ENCODE data around the gene SLC35F6. TPM values are rescaled to one million over a fixed set of nuclear protein-coding genes. Genes with fewer than 3 reads are reported as not detected.
A peak's percentile ranks its signal among the peaks of the same experiment; 100 is the strongest.

SLC35F6 gene
- total RNA-seq, 1 experiment from 2014 or later, result 10.3 TPM

DNA sequence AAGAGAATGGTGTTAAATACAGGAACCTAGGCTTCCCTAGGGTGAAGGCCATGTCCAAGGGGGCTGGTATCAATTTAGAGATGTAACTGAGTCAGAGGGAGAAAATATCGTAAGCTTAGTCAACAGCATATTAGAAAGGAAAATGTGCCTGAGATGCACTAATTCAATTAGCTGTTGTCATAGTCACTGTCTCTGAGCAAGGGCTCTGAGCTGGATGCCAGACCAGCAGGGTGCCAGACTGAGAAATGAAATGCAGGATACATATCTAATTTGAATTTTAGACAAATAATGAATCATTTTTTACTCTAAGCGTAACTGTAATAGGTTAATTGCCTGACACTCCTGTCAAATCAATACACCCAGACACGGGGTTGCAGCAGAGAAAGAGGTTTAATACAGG, 11.4 kb upstream of the SLC35F6 start:
- TF ChIP-seq ZNF121 (CRISPR knock-in tag; IDR thresholded peaks at IDR 0.05) (no peak), OVOL2 (CRISPR knock-in tag; IDR thresholded peaks at IDR 0.05; ENCODE audit: borderline replicate concordance) (no peak), RELA (CRISPR knock-in tag; IDR thresholded peaks at IDR 0.05; ENCODE audit: borderline replicate concordance) (no peak), ZNF423 (CRISPR knock-in tag; IDR thresholded peaks at IDR 0.05) (no peak), ZNF416 (CRISPR knock-in tag; IDR thresholded peaks at IDR 0.05) (no peak), MYBL2 (CRISPR knock-in tag; IDR thresholded peaks at IDR 0.05) (no peak), EMX1 (CRISPR knock-in tag; IDR thresholded peaks at IDR 0.05) (no peak), IRF2 (CRISPR knock-in tag; IDR thresholded peaks at IDR 0.05; ENCODE audit: borderline replicate concordance, low read depth) (no peak), SMAD3 (CRISPR knock-in tag; IDR thresholded peaks at IDR 0.05; ENCODE audit: borderline replicate concordance) (no peak), NFATC4 (CRISPR knock-in tag; IDR thresholded peaks at IDR 0.05) (no peak)
- TF ChIP-seq, protein P1, sequence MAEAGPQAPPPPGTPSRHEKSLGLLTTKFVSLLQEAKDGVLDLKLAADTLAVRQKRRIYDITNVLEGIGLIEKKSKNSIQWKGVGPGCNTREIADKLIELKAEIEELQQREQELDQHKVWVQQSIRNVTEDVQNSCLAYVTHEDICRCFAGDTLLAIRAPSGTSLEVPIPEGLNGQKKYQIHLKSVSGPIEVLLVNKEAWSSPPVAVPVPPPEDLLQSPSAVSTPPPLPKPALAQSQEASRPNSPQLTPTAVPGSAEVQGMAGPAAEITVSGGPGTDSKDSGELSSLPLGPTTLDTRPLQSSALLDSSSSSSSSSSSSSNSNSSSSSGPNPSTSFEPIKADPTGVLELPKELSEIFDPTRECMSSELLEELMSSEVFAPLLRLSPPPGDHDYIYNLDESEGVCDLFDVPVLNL (CRISPR knock-in tag; IDR thresholded peaks at IDR 0.05; ENCODE audit: borderline replicate concordance, low read depth), result no peak
- TF ChIP-seq, protein P2, sequence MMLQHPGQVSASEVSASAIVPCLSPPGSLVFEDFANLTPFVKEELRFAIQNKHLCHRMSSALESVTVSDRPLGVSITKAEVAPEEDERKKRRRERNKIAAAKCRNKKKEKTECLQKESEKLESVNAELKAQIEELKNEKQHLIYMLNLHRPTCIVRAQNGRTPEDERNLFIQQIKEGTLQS (CRISPR knock-in tag; conservative IDR thresholded peaks at IDR 0.05), result no peak
- TF ChIP-seq, protein P3, sequence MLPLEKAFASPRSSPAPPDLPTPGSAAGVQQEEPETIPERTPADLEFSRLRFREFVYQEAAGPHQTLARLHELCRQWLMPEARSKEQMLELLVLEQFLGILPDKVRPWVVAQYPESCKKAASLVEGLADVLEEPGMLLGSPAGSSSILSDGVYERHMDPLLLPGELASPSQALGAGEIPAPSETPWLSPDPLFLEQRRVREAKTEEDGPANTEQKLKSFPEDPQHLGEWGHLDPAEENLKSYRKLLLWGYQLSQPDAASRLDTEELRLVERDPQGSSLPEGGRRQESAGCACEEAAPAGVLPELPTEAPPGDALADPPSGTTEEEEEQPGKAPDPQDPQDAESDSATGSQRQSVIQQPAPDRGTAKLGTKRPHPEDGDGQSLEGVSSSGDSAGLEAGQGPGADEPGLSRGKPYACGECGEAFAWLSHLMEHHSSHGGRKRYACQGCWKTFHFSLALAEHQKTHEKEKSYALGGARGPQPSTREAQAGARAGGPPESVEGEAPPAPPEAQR (CRISPR knock-in tag; IDR thresholded peaks at IDR 0.05), result no peak
- no peak overlapping the region for H3K27ac Mint-ChIP-seq
- H3K9me3 Mint-ChIP-seq, result peaks cover 6% of the 10 kb centered on the region
- H3K4me3 Mint-ChIP-seq, result no peak overlapping the region
- CTCF ChIA-PET, result interaction anchor here (0.5 kb wide), 1 partner anchor 1475 kb away, joined by 5 read pairs; no protein-coding TSS in a partner anchor
- peaks cover 53% of the 10 kb centered on the region for H3K4me1 Mint-ChIP-seq
- peaks cover 80% of the 10 kb centered on the region for H3K27me3 Mint-ChIP-seq (ENCODE audit: low read depth)
- POLR2A ChIA-PET, result no interaction called here
- ATAC-seq (no peak), DNase-seq (ENCODE audit: low spot score) (no peak)
- peaks cover 10% of the 10 kb centered on the region for H3K36me3 Mint-ChIP-seq

DNA sequence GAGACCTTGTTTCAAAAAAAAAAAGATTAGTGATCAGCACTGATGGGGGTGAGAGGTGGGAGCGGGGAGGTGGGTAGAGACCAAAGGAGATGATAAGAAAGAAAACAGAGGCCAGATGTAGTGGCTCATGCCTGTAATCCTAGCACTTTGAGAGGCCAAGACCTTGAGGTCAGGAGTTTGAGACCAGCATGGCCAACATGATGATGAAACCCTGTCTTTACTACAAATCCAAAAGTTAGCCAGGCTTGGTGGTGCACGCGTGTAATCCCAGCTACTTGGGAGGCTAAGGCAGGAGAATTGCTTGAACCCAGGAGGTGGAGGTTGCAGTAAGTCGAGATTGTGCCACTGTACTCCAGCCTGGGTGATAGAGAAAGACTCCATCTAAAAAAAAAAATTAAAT, 9.5 kb upstream of the SLC35F6 start:
- Mint-ChIP-seq H3K4me1 (peaks cover 60% of the 10 kb centered on the region), H3K4me3 (no peak overlapping the region), H3K9me3 (peaks cover 6% of the 10 kb centered on the region), H3K27ac (no peak overlapping the region), H3K27me3 (ENCODE audit: low read depth) (peaks cover 61% of the 10 kb centered on the region), H3K36me3 (peaks cover 10% of the 10 kb centered on the region)
- no peak for ATAC-seq
- DNase-seq (ENCODE audit: low spot score), result no peak
- CTCF ChIA-PET, result interaction anchor here (1.3 to 1.4 kb wide), 2 partner anchors 31 to 168 kb away, joined by 3 read pairs; partner anchors contain the start of gene CENPA
- POLR2A ChIA-PET, result no interaction called here
- TF ChIP-seq ETV6 (CRISPR knock-in tag; IDR thresholded peaks at IDR 0.05), result no peak
- no peak for TF ChIP-seq ZNF219 (CRISPR knock-in tag; IDR thresholded peaks at IDR 0.05; ENCODE audit: borderline replicate concordance)
- TF ChIP-seq RELA (CRISPR knock-in tag; IDR thresholded peaks at IDR 0.05; ENCODE audit: borderline replicate concordance), result no peak
- no peak for TF ChIP-seq CREM (CRISPR knock-in tag; IDR thresholded peaks at IDR 0.05)
- TF ChIP-seq ZNF396 (CRISPR knock-in tag; IDR thresholded peaks at IDR 0.05; ENCODE audit: borderline replicate concordance), result no peak

DNA sequence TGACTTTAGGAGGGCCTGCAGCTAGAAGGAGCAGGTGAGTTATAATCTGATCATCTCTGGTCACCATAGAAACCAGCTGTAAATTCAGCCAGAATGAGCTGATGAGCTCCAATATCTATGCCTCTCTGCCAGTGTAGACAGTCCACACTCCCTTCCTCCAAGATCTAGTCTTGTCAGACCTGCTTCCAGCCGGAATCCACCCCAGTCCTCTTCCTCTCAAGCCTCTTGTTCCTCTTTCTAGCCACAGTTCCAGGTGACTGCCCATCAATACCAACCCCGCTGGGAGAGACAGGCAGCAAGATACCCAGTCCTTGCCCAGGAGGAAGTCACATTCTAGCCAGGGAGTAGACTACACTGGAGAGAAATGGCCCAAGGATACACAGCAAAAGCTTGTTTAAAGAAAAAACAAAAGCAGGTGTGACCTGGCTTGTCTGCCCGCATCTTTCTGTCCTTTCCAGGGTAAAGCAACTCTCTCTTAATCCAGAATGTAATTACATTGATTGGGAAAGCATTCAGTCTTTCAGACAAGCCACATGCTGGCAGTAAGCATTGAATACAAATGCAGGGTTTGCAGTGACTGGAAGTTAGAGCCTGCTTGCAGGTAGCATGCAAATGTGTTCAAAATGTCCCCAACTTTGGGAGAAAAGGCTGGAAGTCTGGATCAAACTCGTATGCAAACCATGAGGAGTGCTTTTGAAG, 9.0 kb upstream of the SLC35F6 start:
- H3K4me1 Mint-ChIP-seq, result peaks cover 54% of the 10 kb centered on the region
- CTCF ChIA-PET, result interaction anchor here (1.3 to 1.4 kb wide), 2 partner anchors 30 to 168 kb away, joined by 3 read pairs; partner anchors contain the start of gene CENPA
- no peak overlapping the region for H3K27ac Mint-ChIP-seq
- TF ChIP-seq RORB (CRISPR knock-in tag; IDR thresholded peaks at IDR 0.05), result no peak
- TF ChIP-seq, protein P4, sequence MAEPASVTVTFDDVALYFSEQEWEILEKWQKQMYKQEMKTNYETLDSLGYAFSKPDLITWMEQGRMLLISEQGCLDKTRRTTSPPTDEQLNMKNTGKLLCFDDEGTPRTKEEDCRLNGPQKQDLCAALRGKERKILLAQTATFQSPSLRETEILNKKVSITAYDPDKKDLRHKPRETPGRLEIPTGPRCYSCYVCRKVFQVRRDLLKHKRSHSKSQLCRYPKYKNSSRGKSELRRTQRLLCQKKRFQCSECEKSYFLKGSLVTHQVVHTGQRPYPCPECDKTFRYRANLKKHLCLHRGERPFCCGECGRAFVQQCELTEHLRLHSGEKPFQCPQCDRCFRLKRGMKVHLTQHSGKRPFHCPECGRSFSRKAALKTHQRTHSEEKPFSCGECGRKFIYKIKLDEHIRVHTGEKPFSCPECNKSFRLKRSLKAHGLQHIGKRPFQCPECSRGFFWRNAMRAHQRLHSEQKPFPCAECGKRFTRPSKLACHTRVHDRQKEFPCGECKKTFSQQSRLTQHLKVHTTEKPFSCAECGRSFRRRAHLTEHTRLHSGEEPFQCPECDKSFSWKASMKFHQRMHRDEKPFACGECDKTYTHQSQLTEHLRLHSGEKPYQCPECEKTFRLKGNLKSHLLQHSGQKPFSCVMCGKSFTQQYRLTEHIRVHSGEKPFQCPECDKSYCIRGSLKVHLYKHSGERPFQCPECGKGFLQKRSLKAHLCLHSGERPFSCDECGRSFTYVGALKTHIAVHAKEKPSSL (CRISPR knock-in tag; conservative IDR thresholded peaks at IDR 0.05), result no peak
- TF ChIP-seq MYBL2 (CRISPR knock-in tag; IDR thresholded peaks at IDR 0.05), result no peak
- no peak for TF ChIP-seq ELF4 (CRISPR knock-in tag; IDR thresholded peaks at IDR 0.05; ENCODE audit: low read depth)
- TF ChIP-seq SMAD4 (CRISPR knock-in tag; IDR thresholded peaks at IDR 0.05), result no peak
- no peak for TF ChIP-seq SOX15 (CRISPR knock-in tag; IDR thresholded peaks at IDR 0.05)
- no peak for TF ChIP-seq ZNF138 (CRISPR knock-in tag; conservative IDR thresholded peaks at IDR 0.05)
- no peak for TF ChIP-seq KAT7 (CRISPR knock-in tag; IDR thresholded peaks at IDR 0.05; ENCODE audit: borderline replicate concordance)
- no peak for TF ChIP-seq ZNF423 (CRISPR knock-in tag; IDR thresholded peaks at IDR 0.05)
- TF ChIP-seq OVOL2 (CRISPR knock-in tag; IDR thresholded peaks at IDR 0.05; ENCODE audit: borderline replicate concordance), result no peak
- TF ChIP-seq, protein P5, sequence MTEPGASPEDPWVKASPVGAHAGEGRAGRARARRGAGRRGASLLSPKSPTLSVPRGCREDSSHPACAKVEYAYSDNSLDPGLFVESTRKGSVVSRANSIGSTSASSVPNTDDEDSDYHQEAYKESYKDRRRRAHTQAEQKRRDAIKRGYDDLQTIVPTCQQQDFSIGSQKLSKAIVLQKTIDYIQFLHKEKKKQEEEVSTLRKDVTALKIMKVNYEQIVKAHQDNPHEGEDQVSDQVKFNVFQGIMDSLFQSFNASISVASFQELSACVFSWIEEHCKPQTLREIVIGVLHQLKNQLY (CRISPR knock-in tag; IDR thresholded peaks at IDR 0.05), result no peak
- no peak overlapping the region for H3K4me3 Mint-ChIP-seq
- DNase-seq (ENCODE audit: low spot score) (no peak), ATAC-seq (peak; percentile 47)
- H3K36me3 Mint-ChIP-seq, result peaks cover 10% of the 10 kb centered on the region
- POLR2A ChIA-PET, result no interaction called here
- peaks cover 6% of the 10 kb centered on the region for H3K9me3 Mint-ChIP-seq
- peaks cover 56% of the 10 kb centered on the region for H3K27me3 Mint-ChIP-seq (ENCODE audit: low read depth)
